Measurements from ENCODE around the gene DGKI. TPM values are rescaled to one million over a fixed set of nuclear protein-coding genes. Genes with fewer than 3 reads are reported as not detected.

DGKI gene
- total and polyA plus RNA-seq, 9 of the 15 experiments (the other 6 are each of a cell fraction or from before 2014, with no cell fraction given), result 0.11 to 0.54 (median 0.15) TPM; not detected in 5

DNA sequence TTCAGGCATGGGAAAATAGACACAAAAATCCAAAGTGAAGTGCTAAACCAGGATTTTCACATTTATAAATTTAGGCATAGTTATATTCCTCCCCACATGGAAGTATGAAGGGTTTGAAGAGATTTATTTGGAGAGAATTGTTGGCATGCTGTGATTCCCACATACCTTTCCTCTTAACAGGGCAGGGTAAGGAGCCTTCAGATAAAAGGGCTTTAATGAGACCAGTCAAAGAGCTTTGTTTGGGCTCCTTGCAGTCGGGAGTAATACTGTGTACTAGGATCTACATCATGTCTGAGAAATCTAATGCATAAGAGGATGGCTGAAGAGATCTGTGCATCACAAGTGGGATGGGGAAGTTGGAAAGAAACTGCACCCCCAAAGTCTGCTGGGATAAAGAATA, 362.4 kb downstream of the DGKI start:
- Histone ChIP-seq H3K27ac (ENCODE audit: extremely low read depth, low read depth, low read length) (no peak overlapping the region), H4K20me1 (replicated peaks; ENCODE audit: control insufficient read depth, insufficient read depth, low read length) (no peaks in the 10 kb centered on the region), H3K9ac (ENCODE audit: insufficient read depth in 1 of 2, low read depth in 2 of 2, low read length in 2 of 2) (no peak overlapping the region), H2AFZ (ENCODE audit: low read depth, low read length) (no peak overlapping the region), H3K4me2 (ENCODE audit: insufficient read depth, low read length) (no peak overlapping the region), H3K36me3 (ENCODE audit: control insufficient read depth, insufficient read depth, low read length) (no peaks in the 10 kb centered on the region), H3K4me3 (no peak overlapping the region), H3K4me1 (replicated peaks in 1 of 2; ENCODE audit: control insufficient read depth in 2 of 2, insufficient read depth in 2 of 2, low read length in 2 of 2) (no peaks in the 10 kb centered on the region), H3K27me3 (ENCODE audit: control insufficient read depth in 2 of 2, insufficient read depth in 2 of 2, low read length in 2 of 2) (no peaks in the 10 kb centered on the region), H3K9me1 (ENCODE audit: control insufficient read depth, insufficient read depth, low read length) (no peaks in the 10 kb centered on the region), H3K9me3 (replicated peaks; ENCODE audit: control insufficient read depth, insufficient read depth, low read depth, low read length) (no peaks in the 10 kb centered on the region; the same call in 1 of the 2 replicates), H3K79me2 (ENCODE audit: control insufficient read depth, insufficient read depth, low read length) (no peaks in the 10 kb centered on the region)
- intact Hi-C loops (cut with micrococcal nuclease), result no loop called here
- FAIRE-seq (no peak), ATAC-seq (no peak), DNase-seq (ENCODE audit: extremely low read depth in 1 of 4, low spot score in 3 of 4) (no peak)
- no peak for TF ChIP-seq ILK (tag; IDR thresholded peaks at IDR 0.05; ENCODE audit: borderline replicate concordance, low read depth)
- no peak for TF ChIP-seq RBFOX2 (IDR thresholded peaks at IDR 0.05; ENCODE audit: low read depth, low read length)
- no peak for TF ChIP-seq PURB (CRISPR knock-in tag; IDR thresholded peaks at IDR 0.05; ENCODE audit: low read depth)
- no peak for TF ChIP-seq ZNF124 (CRISPR knock-in tag; IDR thresholded peaks at IDR 0.05)
- TF ChIP-seq SLC30A9 (CRISPR knock-in tag; IDR thresholded peaks at IDR 0.05), result no peak
- TF ChIP-seq, protein P1, sequence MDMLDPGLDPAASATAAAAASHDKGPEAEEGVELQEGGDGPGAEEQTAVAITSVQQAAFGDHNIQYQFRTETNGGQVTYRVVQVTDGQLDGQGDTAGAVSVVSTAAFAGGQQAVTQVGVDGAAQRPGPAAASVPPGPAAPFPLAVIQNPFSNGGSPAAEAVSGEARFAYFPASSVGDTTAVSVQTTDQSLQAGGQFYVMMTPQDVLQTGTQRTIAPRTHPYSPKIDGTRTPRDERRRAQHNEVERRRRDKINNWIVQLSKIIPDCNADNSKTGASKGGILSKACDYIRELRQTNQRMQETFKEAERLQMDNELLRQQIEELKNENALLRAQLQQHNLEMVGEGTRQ (CRISPR knock-in tag; IDR thresholded peaks at IDR 0.05), result no peak
- TF ChIP-seq ZNF707 (CRISPR knock-in tag; conservative IDR thresholded peaks at IDR 0.05), result no peak
- TF ChIP-seq NR2C2 (CRISPR knock-in tag; IDR thresholded peaks at IDR 0.05), result no peak
- TF ChIP-seq NR2C2 (tag; IDR thresholded peaks at IDR 0.05), result no peak
- TF ChIP-seq GTF2F1 (IDR thresholded peaks at IDR 0.05; ENCODE audit: low read depth, low read length), result no peak
- TF ChIP-seq SUPT5H (IDR thresholded peaks at IDR 0.05), result no peak
- TF ChIP-seq NFATC3 (IDR thresholded peaks at IDR 0.05), result no peak
- TF ChIP-seq POLR2B (IDR thresholded peaks at IDR 0.05; ENCODE audit: low read depth, partially characterized antibody), result no peak
- BruUV-seq (replicated peaks), result no TSS peak
- CTCF ChIA-PET (ENCODE audit: low intra/inter-chr PET ratio), result no interaction called here
- POLR2A ChIA-PET, result no interaction called here
- in situ Hi-C loops (cut with MboI), result no loop called here
- WGBS (ENCODE audit: insufficient coverage, low coverage, missing lambda C conversion rate), result 0% methylated on average over 1 of the region's 1 CpG
